Epidermal melanocyte (primary cell): Measurements from ENCODE around the gene KRTAP1-4.
"Not testable (repeated sequence)": the region's sequence is repeated elsewhere in the genome, so short reads cannot be mapped to it uniquely, and the experiment has no call there.

ENCODE experiments used
- DNase-seq: peaks from one replicate; pipeline ENCODE4 v3.0.0; 2011; ENCODE audit warnings: low spot score; ENCODE audit not compliant: insufficient read length

The KRTAP1-4 gene

GRCh38 chr17:41029633-41030245 lies at the start of gene KRTAP1-4:
KRTAP1-4 (minus strand) TSS chr17:41030195; CDS start chr17:41030078, 117 bp downstream.
- DNase-seq = no peak

- no peak for DNase-seq
Measured at GRCh38 chr17:41076788-41077187, 46.8 kb upstream of the KRTAP1-4 start.

- no peak for DNase-seq
Measured at GRCh38 chr17:41073676-41074075, 43.7 kb upstream of the KRTAP1-4 start.

DNA sequence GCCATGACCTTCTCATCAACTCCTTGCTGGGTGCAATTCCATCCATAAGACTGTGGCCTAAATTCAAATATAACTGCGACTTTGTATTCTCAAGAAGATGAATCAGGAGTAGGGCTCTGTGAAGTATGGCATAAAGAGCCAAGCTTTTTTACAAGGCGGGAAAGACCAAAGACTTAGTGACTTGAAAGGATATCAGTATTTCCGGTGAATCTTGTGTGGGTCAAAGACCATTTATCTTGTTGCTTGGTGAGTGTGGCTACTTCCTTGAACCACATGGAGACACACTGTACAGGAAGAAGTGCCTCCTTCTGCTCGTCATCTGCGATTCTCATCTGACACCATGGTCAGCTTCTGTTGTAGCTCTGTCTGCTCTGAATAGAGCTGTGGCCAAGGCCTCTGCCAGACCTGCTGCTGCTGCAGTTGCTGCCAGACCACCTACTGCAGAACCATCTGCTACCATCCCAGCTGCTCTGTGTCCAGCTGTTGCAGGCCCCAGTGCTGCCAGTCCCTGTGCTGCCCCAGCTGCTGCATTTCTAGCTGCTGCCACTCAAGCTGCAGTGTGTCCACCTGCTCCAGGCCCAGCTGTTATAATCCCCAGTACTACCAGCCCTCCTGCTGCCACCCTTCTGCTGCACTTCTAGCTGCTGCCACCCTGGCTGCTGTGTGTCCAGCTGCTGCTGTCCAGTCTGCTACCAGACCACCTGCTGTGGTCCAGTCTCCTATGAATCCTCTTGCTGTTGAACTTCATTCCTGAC lies 41.8 kb upstream of the KRTAP1-4 start:
- no peak for DNase-seq

DNA sequence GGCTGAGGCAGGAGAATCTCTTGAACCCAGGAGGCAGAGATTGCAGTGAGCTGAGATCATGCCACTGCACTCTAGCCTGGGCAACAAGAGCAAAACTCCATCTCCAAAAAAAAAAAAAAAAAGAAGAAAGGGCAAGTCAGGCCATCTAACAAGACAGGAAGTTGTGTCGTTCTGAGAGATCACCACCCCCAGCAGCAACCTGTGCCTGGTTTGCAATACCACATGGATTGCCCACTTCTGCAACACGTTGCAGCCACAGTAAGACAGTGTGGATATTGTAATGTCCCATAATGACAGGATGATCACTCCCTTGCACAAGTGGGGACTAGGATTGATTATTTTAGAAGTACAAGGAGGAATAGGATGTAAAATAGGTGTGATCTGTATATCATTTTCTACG lies 39.0 kb upstream of the KRTAP1-4 start:
- DNase-seq = no peak

DNA sequence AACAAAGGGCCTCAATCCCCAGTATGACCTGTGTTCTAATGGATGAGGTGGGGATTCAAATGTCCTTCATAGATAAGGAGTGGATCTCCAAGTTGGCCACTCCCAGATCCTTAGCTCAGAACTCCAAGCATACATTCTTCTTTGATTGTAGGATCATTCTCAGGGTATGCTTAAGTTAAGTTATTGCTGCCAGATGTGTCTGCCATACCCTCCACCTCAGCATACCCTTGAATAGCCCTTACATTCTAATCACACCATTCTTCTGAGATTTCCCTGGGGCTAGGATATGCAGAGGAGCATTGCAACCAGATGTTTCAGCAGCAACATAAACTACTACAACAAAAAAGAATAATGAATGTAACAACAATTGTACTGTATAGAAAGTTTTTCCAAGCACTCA lies 37.3 kb upstream of the KRTAP1-4 start:
- no peak for DNase-seq

DNA sequence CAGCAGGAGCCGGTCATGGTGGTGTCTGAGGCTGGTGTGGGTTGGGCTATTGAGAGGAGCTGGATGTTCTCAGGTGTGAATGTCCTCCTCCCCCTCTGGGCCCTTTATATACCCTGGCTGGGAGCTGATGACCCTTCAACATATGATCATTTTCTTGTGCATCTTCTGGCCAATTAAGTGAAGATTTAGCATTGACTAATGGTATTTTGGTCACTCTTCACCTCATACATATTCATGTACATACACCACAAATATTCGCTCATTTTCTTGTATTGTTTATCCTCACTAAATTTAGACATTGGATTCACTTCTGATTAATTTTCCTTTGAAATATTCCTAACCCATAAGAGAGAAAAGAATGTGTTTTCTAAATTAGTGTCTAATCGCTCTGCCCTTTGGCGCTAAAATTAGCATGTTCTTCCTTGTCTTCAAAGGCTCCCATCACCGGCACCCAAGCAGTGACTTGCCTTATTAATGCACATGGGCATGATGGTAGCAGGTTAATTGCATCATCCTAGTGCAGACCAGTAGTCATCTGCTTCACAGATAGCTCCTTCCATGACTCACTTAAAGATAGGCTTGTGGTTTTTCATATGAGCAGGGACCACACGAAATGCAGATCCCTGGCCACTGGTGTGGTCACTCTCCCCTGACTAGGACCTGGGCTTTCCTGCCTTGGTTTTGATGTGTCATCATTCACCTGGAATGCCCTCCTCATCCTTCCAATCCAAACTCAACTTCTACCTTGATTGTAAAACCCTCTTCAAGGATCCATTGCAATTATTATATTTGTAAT lies 36.0 kb upstream of the KRTAP1-4 start, which contains the start of gene KRTAP2-4:
KRTAP2-4 (minus strand) TSS at position 51 of the 796 bp plus-strand sequence; CDS start at position 17, 34 bp downstream.
- DNase-seq = no peak

DNA sequence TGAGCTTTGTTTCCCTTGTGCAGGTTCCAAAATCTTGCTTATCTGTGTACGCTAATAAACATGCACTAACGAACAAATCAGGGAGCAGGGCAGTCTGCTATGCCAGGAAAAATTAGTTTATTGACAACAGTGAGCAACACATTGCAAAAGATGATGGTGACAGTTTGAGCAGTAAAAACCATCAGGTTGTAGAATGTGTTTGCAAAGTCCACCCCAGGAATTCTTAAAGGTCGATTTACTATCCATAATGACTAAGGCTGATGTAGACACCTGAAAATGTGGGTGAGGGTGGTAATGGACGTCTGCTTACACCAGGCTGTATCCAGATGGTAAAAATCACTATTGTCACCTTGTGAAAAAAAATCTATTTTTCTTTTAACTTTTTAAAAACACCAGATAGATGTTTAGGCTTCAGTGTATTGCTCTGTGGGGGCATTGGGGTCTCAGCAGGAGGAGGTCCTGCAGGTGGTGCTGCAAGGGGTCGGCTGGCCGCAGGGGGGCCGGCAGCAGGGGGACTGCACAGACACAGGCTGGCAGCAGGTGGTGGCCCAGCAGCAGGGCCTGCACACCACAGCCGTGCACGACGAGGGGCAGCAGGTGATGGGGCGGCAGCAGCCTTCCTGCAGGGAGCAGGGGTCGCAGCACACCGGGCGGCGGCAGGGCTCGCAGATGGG lies 35.2 kb upstream of the KRTAP1-4 start:
- not testable (repeated sequence) for DNase-seq

- no peak for DNase-seq
Measured at GRCh38 chr17:41064301-41064700, 34.3 kb upstream of the KRTAP1-4 start.

GRCh38 chr17:41063449-41063848 lies 33.5 kb upstream of the KRTAP1-4 start:
- DNase-seq = no peak

- peak; percentile 48 for DNase-seq
Measured at GRCh38 chr17:41061964-41062363, 32.0 kb upstream of the KRTAP1-4 start.

- peak; percentile 71 for DNase-seq
Measured at GRCh38 chr17:41060052-41060604, 30.1 kb upstream of the KRTAP1-4 start, which contains the start of gene KRTAP2-3. KRTAP2-3 (minus strand) TSS chr17:41060114; CDS start chr17:41060050, 64 bp downstream.

DNA sequence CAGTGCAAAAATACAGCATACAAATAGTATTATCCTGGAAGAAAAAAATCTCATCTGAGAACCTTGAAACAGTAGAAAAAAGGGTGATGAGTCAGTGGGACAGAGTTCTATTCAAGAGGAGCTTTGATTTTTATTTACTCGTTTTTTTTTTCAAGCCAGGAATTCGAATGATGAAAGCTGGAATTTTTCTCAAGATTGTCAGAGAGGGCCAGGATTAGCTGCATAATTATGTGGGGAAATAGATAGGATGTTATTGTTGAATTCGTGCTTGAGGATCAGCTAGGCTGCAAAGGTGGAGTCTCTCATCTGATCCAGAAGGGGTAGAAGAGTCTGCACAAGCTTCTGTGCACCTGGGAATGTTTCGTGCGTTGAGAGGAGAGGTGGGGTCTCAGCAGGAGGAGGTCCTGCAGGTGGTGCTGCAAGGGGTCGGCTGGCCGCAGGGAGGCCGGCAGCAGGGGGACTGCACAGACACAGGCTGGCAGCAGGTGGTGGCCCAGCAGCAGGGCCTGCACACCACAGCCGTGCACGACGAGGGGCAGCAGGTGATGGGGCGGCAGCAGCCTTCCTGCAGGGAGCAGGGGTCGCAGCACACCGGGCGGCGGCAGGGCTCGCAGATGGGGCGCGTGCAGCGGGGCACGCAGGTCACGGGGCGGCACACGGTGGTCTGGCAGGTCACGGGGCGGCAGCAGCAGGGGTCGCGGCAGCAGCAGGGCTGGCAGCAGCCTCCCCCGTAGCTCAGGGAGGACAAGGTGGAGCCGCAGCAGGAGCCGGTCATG lies 29.5 kb upstream of the KRTAP1-4 start:
- DNase-seq = not testable (repeated sequence)

- no peak for DNase-seq
Measured at GRCh38 chr17:41058741-41059140, 28.7 kb upstream of the KRTAP1-4 start.

GRCh38 chr17:41057547-41057946 lies 27.6 kb upstream of the KRTAP1-4 start:
- no peak for DNase-seq

DNA sequence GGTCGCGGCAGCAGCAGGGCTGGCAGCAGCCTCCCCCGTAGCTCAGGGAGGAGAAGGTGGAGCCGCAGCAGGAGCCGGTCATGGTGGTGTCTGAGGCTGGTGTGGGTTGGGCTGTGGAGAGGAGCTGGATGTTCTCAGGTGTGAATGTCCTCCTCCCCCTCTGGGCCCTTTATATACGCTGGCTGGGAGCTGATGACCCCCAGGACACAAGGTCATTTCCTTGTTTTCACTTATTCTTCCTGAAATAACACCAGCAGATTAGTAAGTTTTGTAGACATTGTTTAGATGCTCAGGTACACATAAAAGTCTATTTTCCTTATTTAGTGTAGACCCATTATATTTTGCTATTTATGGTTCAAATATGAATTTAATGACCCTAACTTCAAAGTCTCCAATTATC lies 25.1 kb upstream of the KRTAP1-4 start, which contains the start of gene KRTAP2-2:
KRTAP2-2 (minus strand) TSS at position 101 of the 400 bp plus-strand sequence; CDS start at position 82, 19 bp downstream.
- not testable (repeated sequence) for DNase-seq

GRCh38 chr17:41054556-41054955 lies 24.6 kb upstream of the KRTAP1-4 start:
- DNase-seq = not testable (repeated sequence)

DNA sequence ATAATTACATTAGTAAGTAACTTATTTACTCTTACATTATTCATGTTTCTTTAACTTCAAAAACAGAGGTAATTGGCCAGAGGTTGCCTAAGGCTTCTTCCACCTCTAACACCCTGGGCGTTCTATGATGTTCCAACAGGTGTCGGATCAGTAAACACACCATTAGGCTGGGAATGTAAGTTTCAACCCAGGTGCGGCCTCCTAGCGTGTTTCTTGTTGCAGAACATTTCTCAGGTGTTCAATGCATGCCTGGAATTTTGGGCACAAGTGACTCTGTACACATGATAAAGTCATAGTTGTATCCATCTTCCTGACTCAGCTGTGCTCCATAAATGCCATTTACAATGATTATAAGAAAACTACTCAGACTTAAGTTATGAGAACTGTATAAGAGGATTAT lies 24.0 kb upstream of the KRTAP1-4 start:
- DNase-seq = no peak

DNA sequence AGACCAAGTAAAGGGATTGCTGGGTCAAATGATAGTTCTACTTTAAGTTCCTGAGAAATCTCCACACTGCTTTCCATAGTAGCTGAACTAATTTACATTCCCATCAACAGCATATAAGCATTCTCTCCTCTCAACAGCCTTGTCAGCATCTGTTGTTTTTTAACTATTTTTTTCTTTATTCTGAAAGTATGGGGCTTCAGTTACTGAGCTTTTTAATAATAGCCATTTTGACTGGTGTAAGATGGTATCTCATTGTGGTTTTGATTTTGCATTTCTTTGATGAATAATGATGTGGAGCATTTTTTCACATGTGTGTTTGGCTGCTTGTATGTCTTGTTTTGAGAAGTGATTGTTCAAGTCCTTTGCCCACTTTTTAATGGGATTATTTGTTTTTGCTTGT lies 22.6 kb upstream of the KRTAP1-4 start:
- DNase-seq = no peak

GRCh38 chr17:41049110-41049509 lies 19.1 kb upstream of the KRTAP1-4 start:
- DNase-seq = no peak
